ENCODE measurements around the gene C1QTNF3.
"Not testable (repeated sequence)": the region's sequence is repeated elsewhere in the genome, so short reads cannot be mapped to it uniquely, and the experiment has no call there.

The C1QTNF3 gene

GRCh38 chr5:34043099-34043876 lies at the start of gene C1QTNF3:
TSS of gene C1QTNF3 (minus strand) at chr5:34043213. CDS start at chr5:34043125, 88 bp downstream.
- H3K27ac ChIP-seq (ENCODE audit: low read depth, low read length), result no peak within 1 kb of the TSS
- H3K9me3 ChIP-seq (ENCODE audit: control insufficient read depth, insufficient read depth, low read length), result no peaks in the 10 kb centered on the region
- H3F3A ChIP-seq (ENCODE audit: control insufficient read depth, insufficient read depth), result no peaks in the 10 kb centered on the region
- H3K4me1 ChIP-seq (ENCODE audit: control insufficient read depth, low read length), result no peaks in the 10 kb centered on the region
- no peak within 1 kb of the TSS for H3K4me2 ChIP-seq (ENCODE audit: low read length)
- H3K9me2 ChIP-seq (replicated peaks; ENCODE audit: control insufficient read depth, low read length), result no peaks in the 10 kb centered on the region
- H3K36me3 ChIP-seq (ENCODE audit: control insufficient read depth, low read length), result no peaks in the 10 kb centered on the region
- no peaks in the 10 kb centered on the region; the same call in 1 of the 2 replicates for H3K27me3 ChIP-seq (ENCODE audit: control insufficient read depth, low read length)
- TF ChIP-seq CTCF (IDR thresholded peaks at IDR 0.05; ENCODE audit: low read depth, low read length, poor library complexity, severe bottlenecking), result no peak
- TF ChIP-seq EZH2phosphoT487 (IDR thresholded peaks at IDR 0.05; ENCODE audit: borderline replicate concordance, low read length), result no peak
- H4K20me1 ChIP-seq (ENCODE audit: control insufficient read depth, insufficient read depth, low read depth, low read length), result no peaks in the 10 kb centered on the region
- H3K79me2 ChIP-seq (ENCODE audit: control insufficient read depth, low read length), result no peaks in the 10 kb centered on the region
- no peak within 1 kb of the TSS for H3K4me3 ChIP-seq (ENCODE audit: low read length)

- H3K79me2 ChIP-seq (ENCODE audit: control insufficient read depth, low read length); H3K4me3 ChIP-seq (ENCODE audit: low read length); H3K27me3 ChIP-seq (ENCODE audit: control insufficient read depth, low read length); H4K20me1 ChIP-seq (ENCODE audit: control insufficient read depth, insufficient read depth, low read depth, low read length); H3K9me2 ChIP-seq (replicated peaks; ENCODE audit: control insufficient read depth, low read length); H3K4me2 ChIP-seq (ENCODE audit: low read length); H3F3A ChIP-seq (ENCODE audit: control insufficient read depth, insufficient read depth); H3K36me3 ChIP-seq (ENCODE audit: control insufficient read depth, low read length); H3K4me1 ChIP-seq (ENCODE audit: control insufficient read depth, low read length); H3K27ac ChIP-seq (ENCODE audit: low read depth, low read length); H3K9me3 ChIP-seq (ENCODE audit: control insufficient read depth, insufficient read depth, low read length): not testable (repeated sequence)
Measured at GRCh38 chr5:34091039-34091438, 48.0 kb upstream of the C1QTNF3 start.

GRCh38 chr5:34089802-34090201 lies 46.8 kb upstream of the C1QTNF3 start:
- not testable (repeated sequence) for H3K27me3 ChIP-seq (ENCODE audit: control insufficient read depth, low read length); H4K20me1 ChIP-seq (ENCODE audit: control insufficient read depth, insufficient read depth, low read depth, low read length); H3K9me3 ChIP-seq (ENCODE audit: control insufficient read depth, insufficient read depth, low read length); H3K9me2 ChIP-seq (replicated peaks; ENCODE audit: control insufficient read depth, low read length); H3F3A ChIP-seq (ENCODE audit: control insufficient read depth, insufficient read depth); H3K79me2 ChIP-seq (ENCODE audit: control insufficient read depth, low read length); H3K4me3 ChIP-seq (ENCODE audit: low read length); H3K27ac ChIP-seq (ENCODE audit: low read depth, low read length); H3K4me1 ChIP-seq (ENCODE audit: control insufficient read depth, low read length); H3K36me3 ChIP-seq (ENCODE audit: control insufficient read depth, low read length); H3K4me2 ChIP-seq (ENCODE audit: low read length)

GRCh38 chr5:34087728-34088127 lies 44.7 kb upstream of the C1QTNF3 start:
- not testable (repeated sequence) for H3K27me3 ChIP-seq (ENCODE audit: control insufficient read depth, low read length); H3K4me2 ChIP-seq (ENCODE audit: low read length); H3K27ac ChIP-seq (ENCODE audit: low read depth, low read length)

GRCh38 chr5:34083898-34084297 lies 40.9 kb upstream of the C1QTNF3 start:
- H4K20me1 ChIP-seq (ENCODE audit: control insufficient read depth, insufficient read depth, low read depth, low read length); H3K27ac ChIP-seq (ENCODE audit: low read depth, low read length); H3K36me3 ChIP-seq (ENCODE audit: control insufficient read depth, low read length); H3F3A ChIP-seq (ENCODE audit: control insufficient read depth, insufficient read depth); H3K4me3 ChIP-seq (ENCODE audit: low read length); H3K27me3 ChIP-seq (ENCODE audit: control insufficient read depth, low read length); H3K4me2 ChIP-seq (ENCODE audit: low read length); H3K9me2 ChIP-seq (replicated peaks; ENCODE audit: control insufficient read depth, low read length); H3K9me3 ChIP-seq (ENCODE audit: control insufficient read depth, insufficient read depth, low read length); H3K4me1 ChIP-seq (ENCODE audit: control insufficient read depth, low read length); H3K79me2 ChIP-seq (ENCODE audit: control insufficient read depth, low read length): not testable (repeated sequence)

More at GRCh38 chr5:34087728-34088127, 44.7 kb upstream of the C1QTNF3 start:
- not testable (repeated sequence) for H3K4me3 ChIP-seq (ENCODE audit: low read length); H3F3A ChIP-seq (ENCODE audit: control insufficient read depth, insufficient read depth); H4K20me1 ChIP-seq (ENCODE audit: control insufficient read depth, insufficient read depth, low read depth, low read length); H3K4me1 ChIP-seq (ENCODE audit: control insufficient read depth, low read length); H3K79me2 ChIP-seq (ENCODE audit: control insufficient read depth, low read length); H3K36me3 ChIP-seq (ENCODE audit: control insufficient read depth, low read length); H3K9me3 ChIP-seq (ENCODE audit: control insufficient read depth, insufficient read depth, low read length); H3K9me2 ChIP-seq (replicated peaks; ENCODE audit: control insufficient read depth, low read length)

- H3K27ac ChIP-seq (ENCODE audit: low read depth, low read length); H3K4me1 ChIP-seq (ENCODE audit: control insufficient read depth, low read length); H4K20me1 ChIP-seq (ENCODE audit: control insufficient read depth, insufficient read depth, low read depth, low read length); H3K36me3 ChIP-seq (ENCODE audit: control insufficient read depth, low read length); H3K27me3 ChIP-seq (ENCODE audit: control insufficient read depth, low read length); H3K79me2 ChIP-seq (ENCODE audit: control insufficient read depth, low read length); H3K4me2 ChIP-seq (ENCODE audit: low read length); H3F3A ChIP-seq (ENCODE audit: control insufficient read depth, insufficient read depth); H3K9me3 ChIP-seq (ENCODE audit: control insufficient read depth, insufficient read depth, low read length); H3K9me2 ChIP-seq (replicated peaks; ENCODE audit: control insufficient read depth, low read length); H3K4me3 ChIP-seq (ENCODE audit: low read length): not testable (repeated sequence)
Measured at GRCh38 chr5:34079505-34079904, 36.5 kb upstream of the C1QTNF3 start.

GRCh38 chr5:34077636-34078035 lies 34.6 kb upstream of the C1QTNF3 start:
- not testable (repeated sequence) for H3K36me3 ChIP-seq (ENCODE audit: control insufficient read depth, low read length); H3K27ac ChIP-seq (ENCODE audit: low read depth, low read length); H4K20me1 ChIP-seq (ENCODE audit: control insufficient read depth, insufficient read depth, low read depth, low read length); H3K27me3 ChIP-seq (ENCODE audit: control insufficient read depth, low read length); H3F3A ChIP-seq (ENCODE audit: control insufficient read depth, insufficient read depth); H3K4me2 ChIP-seq (ENCODE audit: low read length); H3K9me2 ChIP-seq (replicated peaks; ENCODE audit: control insufficient read depth, low read length); H3K4me1 ChIP-seq (ENCODE audit: control insufficient read depth, low read length); H3K79me2 ChIP-seq (ENCODE audit: control insufficient read depth, low read length); H3K9me3 ChIP-seq (ENCODE audit: control insufficient read depth, insufficient read depth, low read length); H3K4me3 ChIP-seq (ENCODE audit: low read length)

Measured in DOHH2 (cell line).